HT-29 (cell line): ENCODE results near the gene HSD17B11. TPM values are rescaled to one million over a fixed set of nuclear protein-coding genes. Genes with fewer than 3 reads are reported as not detected.
"Not testable (repeated sequence)": the region's sequence is repeated elsewhere in the genome, so short reads cannot be mapped to it uniquely, and the experiment has no call there.

ENCODE experiments used
- DNase-seq: peaks from one replicate; pipeline ENCODE4 v3.0.0-alpha.2; 2015; ENCODE audit warnings: low spot score
- small RNA-seq: library from RNA; depleted of rRNA; stranded (forward); fragments of <200 nt; gene quantifications from one replicate; pipeline ENCODE3, GENCODE V24; 2014
- total RNA-seq: library from RNA; depleted of rRNA; stranded (reverse); fragments of >200 nt; shearing (Covaris generic); gene quantifications from 2 replicates; pipeline ENCODE4 v1.2.3, GENCODE V29; 2014; rRNA removed

Gene HSD17B11
- total RNA-seq, 1 experiment from 2014 or later, result 13.1 TPM

- DNase-seq, result no peak
These were observed 80.2 kb downstream of the HSD17B11 start for GRCh38 chr4:87310691-87311335.

- DNase-seq, result no peak
These were observed 81.4 kb downstream of the HSD17B11 start for GRCh38 chr4:87309625-87310024.

- DNase-seq, result no peak
These were observed 84.9 kb downstream of the HSD17B11 start for GRCh38 chr4:87306056-87306455.

- no peak for DNase-seq
These were observed 85.4 kb downstream of the HSD17B11 start for GRCh38 chr4:87305562-87305961.

- peak; percentile 76 for DNase-seq
These were observed 86.1 kb downstream of the HSD17B11 start for GRCh38 chr4:87304745-87305432.

- no peak for DNase-seq
These were observed 91.1 kb downstream of the HSD17B11 start for GRCh38 chr4:87299898-87300297.

- no peak for DNase-seq
These were observed 92.6 kb downstream of the HSD17B11 start for GRCh38 chr4:87298362-87298761.

- DNase-seq, result not testable (repeated sequence)
These were observed 96.1 kb downstream of the HSD17B11 start for GRCh38 chr4:87294911-87295310.

- not testable (repeated sequence) for DNase-seq
These were observed 97.1 kb downstream of the HSD17B11 start for GRCh38 chr4:87293889-87294288.

GRCh38 chr4:87286970-87287369 is 104.0 kb downstream of the HSD17B11 start:
- DNase-seq, result no peak

Small RNA genes within 50 kb of the gene (small RNA-seq; reads per million reads assigned to genes)
- gene MIR5705, result not detected
- not detected for gene RN7SL681P

Other genes with a start within 250 kb of the HSD17B11 start
- 3.5 and 6.1 TPM in 2 replicates for gene KLHL8, start 170.6 kb downstream of the HSD17B11 start, total RNA-seq
- not detected in 2 replicates for gene HSD17B13, start 68.3 kb downstream of the HSD17B11 start, total RNA-seq
- 9.1 and 19.4 TPM in 2 replicates for gene NUDT9, start 31.4 kb upstream of the HSD17B11 start, total RNA-seq
- not detected in 2 replicates for gene SPARCL1, start 138.2 kb upstream of the HSD17B11 start, total RNA-seq
- gene DSPP, start 217.3 kb upstream of the HSD17B11 start, total RNA-seq, result not detected in 2 replicates